WTC11 (cell line): ENCODE measurements around the gene IL16.

Source experiments
- CTCF ChIP-seq: fragments of 200-600 bp; IDR thresholded peaks from 2 replicates; pipeline ENCODE4 v1.8.0; 2022; ENCODE audit warnings: antibody characterized with exemption
- E2F4 ChIP-seq: sonication (generic); formaldehyde crosslinking; IDR thresholded peaks from 2 replicates; pipeline ENCODE4 v1.8.1; 2022; ENCODE audit warnings: low read depth, mild to moderate bottlenecking, moderate library complexity, missing genetic modification reagents, borderline replicate concordance
- SP1 ChIP-seq: sonication (generic); formaldehyde crosslinking; conservative IDR thresholded peaks from 2 replicates; pipeline ENCODE4 v1.8.1; 2022; ENCODE audit warnings: missing genetic modification reagents

DNA sequence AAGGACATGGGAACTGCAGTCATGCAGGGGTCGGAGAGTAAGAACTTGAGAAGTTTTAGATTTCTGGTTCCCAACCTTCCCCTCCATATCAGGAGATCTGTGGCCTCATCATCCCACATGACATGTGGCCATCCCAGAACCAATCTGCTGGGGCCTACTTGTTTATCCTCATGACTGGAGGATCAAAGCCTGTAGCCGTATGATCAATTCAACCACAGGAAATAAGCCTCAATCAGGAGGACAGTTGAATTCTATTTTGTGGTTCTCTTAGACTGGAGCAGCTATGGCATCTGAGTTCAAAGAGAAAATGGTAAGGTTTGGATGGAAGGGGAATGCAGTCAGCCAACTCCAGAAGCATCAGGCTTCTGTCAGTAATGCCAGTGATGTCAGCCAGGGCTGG lies 57.2 kb downstream of the IL16 start:
- TF ChIP-seq CTCF (no peak), SP1 (CRISPR knock-in tag) (no peak), E2F4 (CRISPR knock-in tag) (no peak)
